ENCODE data around the gene CREB5. TPM values are rescaled to one million over a fixed set of nuclear protein-coding genes. Genes with fewer than 3 reads are reported as not detected.

CREB5 gene
- total and polyA plus RNA-seq, 2 donors (not counting 3 experiments of a cell fraction or from before 2014, with no cell fraction given) = 19.6 to 28.4 TPM

- no peak for DNase-seq (ENCODE audit: low read depth, low spot score)
- TF ChIP-seq MAX (IDR thresholded peaks at IDR 0.05; ENCODE audit: insufficient read depth, insufficient read length) (no peak), POLR2A (IDR thresholded peaks at IDR 0.05; ENCODE audit: low read depth, low read length) (no peak), EZH2 (IDR thresholded peaks at IDR 0.05; ENCODE audit: borderline replicate concordance, low read depth, low read length, severe bottlenecking) (no peak), CTCF (IDR thresholded peaks at IDR 0.05; ENCODE audit: extremely low read depth in 1 of 2, insufficient read depth in 1 of 2, low read depth in 1 of 2, low read length in 2 of 2) (no peak), JUN (IDR thresholded peaks at IDR 0.05; ENCODE audit: borderline replicate concordance, insufficient read depth, insufficient read length, low read depth) (no peak), POLR2AphosphoS5 (IDR thresholded peaks at IDR 0.05; ENCODE audit: insufficient read depth, low read depth, low read length) (no peak), GATA2 (IDR thresholded peaks at IDR 0.05; ENCODE audit: insufficient read depth, insufficient read length, low read depth, low read length) (no peak), FOS (IDR thresholded peaks at IDR 0.05; ENCODE audit: borderline replicate concordance, insufficient read depth, low read length) (no peak), MYC (IDR thresholded peaks at IDR 0.05; ENCODE audit: low read depth, low read length) (no peak)
- no peaks in the 10 kb centered on the region for H3K36me3 ChIP-seq (ENCODE audit: control insufficient read depth in 2 of 2, extremely low read depth in 1 of 2, insufficient read depth in 2 of 2, low read length in 2 of 2)
- no peaks in the 10 kb centered on the region for H3K79me2 ChIP-seq (ENCODE audit: control insufficient read depth, insufficient read depth, low read length)
- FAIRE-seq = no peak
- intact Hi-C loops (cut with micrococcal nuclease) (no loop called here), dilution Hi-C loops (cut with MboI; ENCODE audit: extremely low pct_ligation_motif_present, low sequenced_read_pairs) (no loop called here)
- H3K4me1 ChIP-seq (ENCODE audit: control insufficient read depth, extremely low read depth, insufficient read depth, low read length) = no peaks in the 10 kb centered on the region
- H3K4me2 ChIP-seq (ENCODE audit: insufficient read depth, low read length) = no peak overlapping the region
- H3K27ac ChIP-seq (ENCODE audit: insufficient read depth, low read depth, low read length) = no peak overlapping the region
- no peaks in the 10 kb centered on the region for H3K9me1 ChIP-seq (replicated peaks; ENCODE audit: control insufficient read depth, extremely low read depth, insufficient read depth, low read length)
- no peak overlapping the region for H3K9ac ChIP-seq (replicated peaks; ENCODE audit: extremely low read depth, insufficient read depth, low read length)
- H2AFZ ChIP-seq (ENCODE audit: low read depth, low read length) = no peak overlapping the region
- ChIA-PET POLR2A (no interaction called here), CTCF (interaction anchor here (2.3 kb wide), 1 partner anchor 8 kb away, joined by 5 read pairs; no protein-coding TSS in a partner anchor)
- H4K20me1 ChIP-seq (replicated peaks; ENCODE audit: control insufficient read depth, extremely low read depth, insufficient read depth, low read length) = no peaks in the 10 kb centered on the region
- no peaks in the 10 kb centered on the region for H3K9me3 ChIP-seq (replicated peaks; ENCODE audit: control insufficient read depth, insufficient read depth, low read length)
- H3K4me3 ChIP-seq (replicated peaks in 1 of 3; ENCODE audit: insufficient read depth in 1 of 3, low read depth in 1 of 3, low read length in 3 of 3) = no peak overlapping the region
- no peaks in the 10 kb centered on the region for H3K27me3 ChIP-seq (ENCODE audit: control insufficient read depth in 2 of 2, insufficient read depth in 2 of 2, low read length in 2 of 2)
- no TSS peak for BruUV-seq (replicated peaks)
These were observed 205.1 kb downstream of the CREB5 start for GRCh38 chr7:28617308-28617880.

Measured in endothelial cell of umbilical vein (primary cell).